Left colon (tissue), 2 donors: Measurements from ENCODE around the gene CCDC83. TPM values are rescaled to one million over a fixed set of nuclear protein-coding genes. Genes with fewer than 3 reads are reported as not detected.

Experiments used
- ATAC-seq: fragments of 200-7000 bp; cut with Tn5 transposase; one replicate; pipeline ENCODE4 v1.9.1; 2020; ENCODE audit warnings: mild to moderate bottlenecking, moderate library complexity
- DNase-seq, 2 donors: peaks; one replicate each; pipeline ENCODE4 v3.0.0-alpha.2; 2020
- intact Hi-C, 2 donors: fragments of 100-400 bp; cut with DNase I in 1 of 2; cut with micrococcal nuclease in 1 of 2; formaldehyde crosslinking; loops; one replicate each; pipeline versions ENCODE4 v1.11.2 to v1.14.0; 2022; cut with DNase I, micrococcal nuclease
- long read RNA-seq: library from polyadenylated mRNA; unstranded; transcript quantifications from one replicate; pipeline ENCODE4 v2.0.0, GENCODE V29; 2021
- total RNA-seq, 2 donors: library from RNA; stranded (reverse); fragmentation: NEBNext Ultra II Directional; extraction: Animal tissue kit (Norgen Biotek cat#: 25700); gene quantifications; one replicate each; pipeline ENCODE4 v1.2.1, GENCODE V29; 2021
- donor health status: DM: no; HTN: no; CAD: no.
- donor health status: DM: yes; HTN: yes; CAD: no.

The CCDC83 gene
- total RNA-seq, result not detected
- long read RNA-seq, result 0 reads

GRCh38 chr11:85855341-85855656, at the start of gene CCDC83:
CCDC83 (plus strand) TSS chr11:85855383; CDS start chr11:85865124, 9,741 bp downstream.
- ATAC-seq, result no peak
- DNase-seq, result no peak
- intact Hi-C loops, result loop anchor here in 1 of 2 donors (10.0 kb wide), 1 partner anchor 360 kb away; no protein-coding TSS in a partner anchor

- no peak for ATAC-seq
- intact Hi-C loops, result no loop called here
- no peak for DNase-seq
These were observed 49.8 kb upstream of the CCDC83 start for GRCh38 chr11:85805387-85805786.

GRCh38 chr11:85806016-85806415, 49.2 kb upstream of the CCDC83 start:
- ATAC-seq (no peak), DNase-seq (no peak)
- intact Hi-C loops, result no loop called here

GRCh38 chr11:85806876-85807275, 48.3 kb upstream of the CCDC83 start:
- ATAC-seq (no peak), DNase-seq (no peak)
- intact Hi-C loops, result no loop called here

GRCh38 chr11:85809191-85809590, 46.0 kb upstream of the CCDC83 start:
- no peak for ATAC-seq
- intact Hi-C loops, result no loop called here
- DNase-seq, result no peak

GRCh38 chr11:85809863-85810262, 45.3 kb upstream of the CCDC83 start:
- intact Hi-C loops, result no loop called here
- DNase-seq, result peak; percentile 48 to 49
- ATAC-seq, result peak; percentile 16

- DNase-seq, result peak in 1 of 2 donors; percentile 24
- intact Hi-C loops, result no loop called here
- ATAC-seq, result peak; percentile 13
These were observed 44.7 kb upstream of the CCDC83 start for GRCh38 chr11:85810521-85810870.

- ATAC-seq (peak; percentile 85), DNase-seq (peak; percentile 86 to 88)
- intact Hi-C loops, result no loop called here
These were observed 44.1 kb upstream of the CCDC83 start, which contains the start of gene SYTL2 for GRCh38 chr11:85810871-85811611. SYTL2 (minus strand) TSS chr11:85811141; CDS start chr11:85757725, 53,416 bp downstream.

- intact Hi-C loops, result no loop called here
- peak in 1 of 2 donors; percentile 39 for DNase-seq
- ATAC-seq, result no peak
These were observed 43.6 kb upstream of the CCDC83 start for GRCh38 chr11:85811624-85812023.

- peak; percentile 67 for ATAC-seq
- intact Hi-C loops, result no loop called here
- DNase-seq, result peak; percentile 59 to 80
These were observed 41.5 kb upstream of the CCDC83 start for GRCh38 chr11:85813721-85814120.

GRCh38 chr11:85815186-85815931, 39.8 kb upstream of the CCDC83 start:
- DNase-seq, result no peak
- intact Hi-C loops, result no loop called here
- ATAC-seq, result no peak

GRCh38 chr11:85819441-85819840, 35.7 kb upstream of the CCDC83 start:
- no peak for DNase-seq
- intact Hi-C loops, result no loop called here
- ATAC-seq, result no peak

GRCh38 chr11:85821636-85822035, 33.5 kb upstream of the CCDC83 start:
- peak; percentile 44 to 62 for DNase-seq
- peak; percentile 97 for ATAC-seq
- intact Hi-C loops, result no loop called here

GRCh38 chr11:85822814-85823213, 32.4 kb upstream of the CCDC83 start:
- DNase-seq, result no peak
- intact Hi-C loops, result no loop called here
- ATAC-seq, result no peak

GRCh38 chr11:85823816-85824215, 31.4 kb upstream of the CCDC83 start:
- DNase-seq (no peak), ATAC-seq (no peak)
- intact Hi-C loops, result no loop called here

- intact Hi-C loops, result no loop called here
- DNase-seq (no peak), ATAC-seq (no peak)
These were observed 29.6 kb upstream of the CCDC83 start for GRCh38 chr11:85825616-85826015.

- DNase-seq, result peak; percentile 36 to 53
- intact Hi-C loops, result no loop called here
- peak; percentile 42 for ATAC-seq
These were observed 28.9 kb upstream of the CCDC83 start for GRCh38 chr11:85826116-85826855.

- DNase-seq (no peak), ATAC-seq (peak; percentile 49)
- intact Hi-C loops, result no loop called here
These were observed 27.2 kb upstream of the CCDC83 start for GRCh38 chr11:85827748-85828639.

GRCh38 chr11:85828640-85828978, 26.6 kb upstream of the CCDC83 start:
- intact Hi-C loops, result no loop called here
- DNase-seq, result no peak
- ATAC-seq, result no peak
